ENCODE data around the gene LPP. TPM values are rescaled to one million over a fixed set of nuclear protein-coding genes. Genes with fewer than 3 reads are reported as not detected.

LPP gene
- total RNA-seq, 1 donor: 92.1 TPM

GRCh38 chr3:188274249-188274915, 120.4 kb downstream of the LPP start:
- no peak overlapping the region for H3K4me3 ChIP-seq (ENCODE audit: low read depth, low read length)
- no peak for TF ChIP-seq CTCF (IDR thresholded peaks at IDR 0.05; ENCODE audit: insufficient read depth, low read length)
- DNase-seq (ENCODE audit: low read depth): peak; percentile 68

- no peak overlapping the region for H3K4me3 ChIP-seq (ENCODE audit: low read depth, low read length)
- no peak for DNase-seq (ENCODE audit: low read depth)
- TF ChIP-seq CTCF (IDR thresholded peaks at IDR 0.05; ENCODE audit: insufficient read depth, low read length): no peak
These were observed 122.4 kb downstream of the LPP start for GRCh38 chr3:188276375-188276774.

- DNase-seq (ENCODE audit: low read depth): no peak
- no peak overlapping the region for H3K4me3 ChIP-seq (ENCODE audit: low read depth, low read length)
- no peak for TF ChIP-seq CTCF (IDR thresholded peaks at IDR 0.05; ENCODE audit: insufficient read depth, low read length)
These were observed 124.9 kb downstream of the LPP start for GRCh38 chr3:188278717-188279324.

- no peak for TF ChIP-seq CTCF (IDR thresholded peaks at IDR 0.05; ENCODE audit: insufficient read depth, low read length)
- no peak for DNase-seq (ENCODE audit: low read depth)
These were observed 125.8 kb downstream of the LPP start for GRCh38 chr3:188279502-188280335.

GRCh38 chr3:188280627-188281026, 126.7 kb downstream of the LPP start:
- no peak for TF ChIP-seq CTCF (IDR thresholded peaks at IDR 0.05; ENCODE audit: insufficient read depth, low read length)
- DNase-seq (ENCODE audit: low read depth): no peak
- H3K4me3 ChIP-seq (ENCODE audit: low read depth, low read length): no peak overlapping the region

More at GRCh38 chr3:188279502-188280335, 125.8 kb downstream of the LPP start:
- H3K4me3 ChIP-seq (ENCODE audit: low read depth, low read length): no peak overlapping the region

- no peak overlapping the region for H3K4me3 ChIP-seq (ENCODE audit: low read depth, low read length)
- no peak for TF ChIP-seq CTCF (IDR thresholded peaks at IDR 0.05; ENCODE audit: insufficient read depth, low read length)
- DNase-seq (ENCODE audit: low read depth): no peak
These were observed 128.9 kb downstream of the LPP start for GRCh38 chr3:188282871-188283270.

All from fibroblast of the aortic adventitia (primary cell).